Gastrocnemius medialis (tissue), 4 donors: ENCODE data around the gene HTR4. TPM values are rescaled to one million over a fixed set of nuclear protein-coding genes. Genes with fewer than 3 reads are reported as not detected.
"Not testable (repeated sequence)": the region's sequence is repeated elsewhere in the genome, so short reads cannot be mapped to it uniquely, and the experiment has no call there.

ENCODE experiments used
- ATAC-seq, 2 donors: fragments of 150-250 bp; one replicate each; pipeline ENCODE4 v1.9.1; 2016
- DNase-seq, 2 donors: peaks; one replicate each; pipeline ENCODE4 v3.0.0-alpha.2; 2019
- H3K27ac ChIP-seq, 4 donors: fragments of 200-600 bp; sonication (generic); 1 replicate in 1 of 4; 2 replicates in 3 of 4; pipeline ENCODE4 v1.5.1; 2016 to 2018; ENCODE audit warnings: mild to moderate bottlenecking in 2 of 4, moderate library complexity in 1 of 4
- H3K27me3 ChIP-seq, 3 donors: fragments of 200-600 bp; sonication (generic) in 2 of 3; 1 replicate in 1 of 3; 2 replicates in 2 of 3; pipeline versions ENCODE4 v1.5.1 to v1.6.0; 2016 to 2019; ENCODE audit warnings: mild to moderate bottlenecking in 1 of 3, moderate library complexity in 1 of 3
- H3K36me3 ChIP-seq, 2 donors: fragments of 200-600 bp; sonication (generic) in 1 of 2; one replicate each; pipeline ENCODE4 v1.5.1; 2017 to 2018
- H3K4me1 ChIP-seq, 2 donors: fragments of 200-600 bp; sonication (generic) in 1 of 2; one replicate each; pipeline ENCODE4 v1.5.1; 2016 to 2017; ENCODE audit warnings: mild to moderate bottlenecking in 2 of 2
- H3K4me3 ChIP-seq, 4 donors: fragments of 200-600 bp; sonication (generic) in 3 of 4; 1 replicate in 1 of 4; 2 replicates in 3 of 4; pipeline ENCODE4 v1.5.1; 2016 to 2019; ENCODE audit warnings: mild to moderate bottlenecking in 2 of 4
- H3K9me3 ChIP-seq, 3 donors: fragments of 200-600 bp; sonication (generic) in 2 of 3; 1 replicate in 1 of 3; 2 replicates in 2 of 3; pipeline ENCODE4 v1.5.1; 2016 to 2019
- POLR2A ChIP-seq, 2 donors: fragments of 450-650 bp; IDR thresholded peaks; one replicate each; pipeline ENCODE4 v1.6.1; 2017; ENCODE audit warnings: antibody characterized with exemption in 2 of 2, mild to moderate bottlenecking in 2 of 2, moderate library complexity in 2 of 2
- in situ Hi-C, 4 donors: fragments of 200-750 bp; cut with MboI; loops; one replicate each; pipeline versions ENCODE4 v1.15.0 to v1.8.0; 2017; ENCODE audit warnings: low sequenced_read_pairs in 4 of 4
- intact Hi-C: fragments of 100-400 bp; cut with DNase I; formaldehyde crosslinking; loops from one replicate; pipeline ENCODE4 v1.15.1; 2023; ENCODE audit warnings: low total_unique reads
- total RNA-seq, 4 donors: library from RNA; depleted of rRNA; stranded (reverse); fragments of >200 nt; gene quantifications; one replicate each; pipeline versions ENCODE4 v1.1.0 to v1.2.3, GENCODE V29; 2016
- TF ChIP-seq, protein P1 (sequence below), 5 experiments: fragments of 450-650 bp in 3 of 5; fragments of 200-600 bp in 2 of 5; sonication (generic) in 2 of 5; IDR thresholded peaks in 4 of 5; conservative IDR thresholded peaks in 1 of 5; 1 replicate in 4 of 5; 2 replicates in 1 of 5; pipeline ENCODE4 v1.5.1; 2016 to 2019; ENCODE audit warnings: antibody characterized with exemption in 5 of 5, mild to moderate bottlenecking in 3 of 5, moderate library complexity in 3 of 5

Gene HTR4
- total RNA-seq, 4 donors from 2014 or later = 0.41 to 0.51 TPM; not detected in 2

DNA sequence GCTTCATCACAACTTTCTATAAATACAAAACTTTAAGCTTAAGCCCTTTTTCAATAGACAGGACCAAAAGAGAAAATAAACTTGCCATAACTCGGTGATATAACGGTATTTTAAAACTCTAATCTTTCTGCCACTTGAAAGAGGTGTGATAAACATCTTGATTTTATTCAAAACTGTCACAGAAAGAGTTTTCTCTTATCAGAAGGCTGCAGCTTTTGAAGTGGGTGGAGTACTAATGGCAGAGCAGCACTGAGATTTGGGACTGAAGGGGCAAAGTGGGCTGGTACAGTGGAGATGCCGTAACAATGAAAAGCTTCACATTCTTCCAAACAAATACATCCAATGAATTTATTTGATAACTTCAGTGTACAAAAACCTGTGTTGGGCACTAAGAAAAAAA lies 178.0 kb downstream of the HTR4 start:
- no peak for TF ChIP-seq POLR2A (IDR thresholded peaks at IDR 0.05)
- TF ChIP-seq, protein P1, sequence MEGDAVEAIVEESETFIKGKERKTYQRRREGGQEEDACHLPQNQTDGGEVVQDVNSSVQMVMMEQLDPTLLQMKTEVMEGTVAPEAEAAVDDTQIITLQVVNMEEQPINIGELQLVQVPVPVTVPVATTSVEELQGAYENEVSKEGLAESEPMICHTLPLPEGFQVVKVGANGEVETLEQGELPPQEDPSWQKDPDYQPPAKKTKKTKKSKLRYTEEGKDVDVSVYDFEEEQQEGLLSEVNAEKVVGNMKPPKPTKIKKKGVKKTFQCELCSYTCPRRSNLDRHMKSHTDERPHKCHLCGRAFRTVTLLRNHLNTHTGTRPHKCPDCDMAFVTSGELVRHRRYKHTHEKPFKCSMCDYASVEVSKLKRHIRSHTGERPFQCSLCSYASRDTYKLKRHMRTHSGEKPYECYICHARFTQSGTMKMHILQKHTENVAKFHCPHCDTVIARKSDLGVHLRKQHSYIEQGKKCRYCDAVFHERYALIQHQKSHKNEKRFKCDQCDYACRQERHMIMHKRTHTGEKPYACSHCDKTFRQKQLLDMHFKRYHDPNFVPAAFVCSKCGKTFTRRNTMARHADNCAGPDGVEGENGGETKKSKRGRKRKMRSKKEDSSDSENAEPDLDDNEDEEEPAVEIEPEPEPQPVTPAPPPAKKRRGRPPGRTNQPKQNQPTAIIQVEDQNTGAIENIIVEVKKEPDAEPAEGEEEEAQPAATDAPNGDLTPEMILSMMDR (IDR thresholded peaks at IDR 0.05 in 4 of 5, conservative IDR thresholded peaks at IDR 0.05 in 1 of 5) = no peak
- Histone ChIP-seq H3K27ac (no peak overlapping the region), H3K4me1 (no peaks in the 10 kb centered on the region), H3K9me3 (no peaks in the 10 kb centered on the region), H3K27me3 (no peaks in the 10 kb centered on the region), H3K4me3 (no peak overlapping the region), H3K36me3 (no peaks in the 10 kb centered on the region)
- in situ Hi-C loops (no loop called here), intact Hi-C loops (no loop called here)
- DNase-seq (no peak), ATAC-seq (no peak)

DNA sequence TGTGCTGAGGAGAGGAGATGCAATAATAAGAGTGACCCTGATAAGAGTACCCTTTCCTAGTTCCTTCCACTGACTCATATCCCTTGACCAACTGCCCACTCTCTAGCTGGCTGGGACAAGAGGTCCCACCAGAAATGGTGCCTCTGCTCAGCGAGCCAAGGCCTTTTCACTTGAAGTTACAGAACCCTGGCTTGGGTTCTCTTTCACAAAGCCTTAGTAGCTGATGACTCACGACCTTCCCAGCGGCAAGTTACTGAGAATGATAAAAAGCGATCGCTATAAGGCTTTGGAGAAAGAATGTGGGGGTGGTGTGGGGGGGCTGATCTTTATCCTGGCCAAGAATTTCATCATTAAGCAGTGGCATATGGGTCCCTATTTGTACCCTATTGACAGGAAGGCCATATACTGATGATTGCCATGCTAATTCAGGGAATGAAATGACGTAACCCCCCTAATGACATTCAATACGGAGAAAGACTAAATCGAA lies 180.3 kb downstream of the HTR4 start:
- Histone ChIP-seq H3K9me3 (no peaks in the 10 kb centered on the region), H3K36me3 (no peaks in the 10 kb centered on the region), H3K27me3 (no peaks in the 10 kb centered on the region), H3K27ac (peak overlapping the region in 3 of 4 donors; percentile 29 to 43 (median 41)), H3K4me1 (no peaks in the 10 kb centered on the region), H3K4me3 (peak overlapping the region in 2 of 4 donors; percentile 11 to 13)
- ATAC-seq (peak; percentile 71 to 77), DNase-seq (peak; percentile 18 to 64)
- TF ChIP-seq POLR2A (IDR thresholded peaks at IDR 0.05) = no peak
- TF ChIP-seq, protein P1 (IDR thresholded peaks at IDR 0.05 in 4 of 5, conservative IDR thresholded peaks at IDR 0.05 in 1 of 5) = no peak
- in situ Hi-C loops (no loop called here), intact Hi-C loops (no loop called here)

DNA sequence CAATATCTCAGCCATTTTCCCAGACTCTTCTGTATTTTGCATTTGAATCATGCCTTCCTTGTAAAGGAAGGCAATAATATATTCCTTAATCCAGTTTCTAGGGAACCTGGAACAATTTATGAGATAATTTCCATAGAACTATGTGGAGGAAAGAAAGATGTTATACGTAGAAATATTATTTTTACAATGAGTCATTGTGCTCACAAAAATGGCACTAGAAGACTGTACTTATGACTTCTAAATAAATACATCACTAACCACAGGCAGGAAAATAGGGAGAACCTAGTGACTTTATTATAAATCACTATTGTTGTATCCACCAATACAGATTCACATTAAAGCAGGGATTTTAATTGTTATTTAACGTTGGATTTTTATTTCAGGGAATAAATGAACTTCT lies 182.9 kb downstream of the HTR4 start:
- Histone ChIP-seq H3K27me3 (no peaks in the 10 kb centered on the region), H3K27ac (no peak overlapping the region), H3K4me3 (no peak overlapping the region), H3K9me3 (no peaks in the 10 kb centered on the region), H3K4me1 (no peaks in the 10 kb centered on the region), H3K36me3 (no peaks in the 10 kb centered on the region)
- DNase-seq (no peak), ATAC-seq (no peak)
- no peak for TF ChIP-seq POLR2A (IDR thresholded peaks at IDR 0.05)
- TF ChIP-seq, protein P1 (IDR thresholded peaks at IDR 0.05 in 4 of 5, conservative IDR thresholded peaks at IDR 0.05 in 1 of 5) = no peak
- in situ Hi-C loops = no loop called here
- intact Hi-C loops = no loop called here

DNA sequence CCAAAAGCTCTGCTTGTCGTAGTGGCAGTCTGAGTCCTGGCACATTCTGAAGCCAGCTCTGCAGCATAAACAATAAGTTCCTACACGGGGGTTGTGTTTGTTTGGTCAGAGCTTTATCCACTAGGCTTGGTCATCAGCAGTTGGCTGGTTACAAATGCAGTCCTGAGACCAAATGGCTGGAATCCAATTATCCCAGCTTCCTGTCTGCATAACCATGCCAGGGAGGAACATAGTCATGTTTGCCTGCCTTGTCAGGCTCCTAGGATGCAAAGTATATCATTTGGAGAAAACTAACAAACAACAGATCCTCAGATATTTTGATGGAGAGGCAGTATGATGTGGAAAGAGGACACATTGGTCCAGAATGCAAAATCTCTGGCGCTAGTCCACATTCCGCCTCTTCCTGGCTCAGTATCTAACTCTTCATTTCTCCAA lies 184.8 kb downstream of the HTR4 start:
- intact Hi-C loops (no loop called here), in situ Hi-C loops (no loop called here)
- Histone ChIP-seq H3K27ac (peak overlapping the region in 2 of 4 donors; percentile 8 to 11), H3K4me1 (no peaks in the 10 kb centered on the region), H3K27me3 (no peaks in the 10 kb centered on the region), H3K36me3 (no peaks in the 10 kb centered on the region), H3K4me3 (no peak overlapping the region), H3K9me3 (no peaks in the 10 kb centered on the region)
- TF ChIP-seq, protein P1 (IDR thresholded peaks at IDR 0.05 in 4 of 5, conservative IDR thresholded peaks at IDR 0.05 in 1 of 5) = no peak
- TF ChIP-seq POLR2A (IDR thresholded peaks at IDR 0.05) = no peak
- DNase-seq = peak in 1 of 2 donors; percentile 34
- ATAC-seq = peak; percentile 60 to 79

DNA sequence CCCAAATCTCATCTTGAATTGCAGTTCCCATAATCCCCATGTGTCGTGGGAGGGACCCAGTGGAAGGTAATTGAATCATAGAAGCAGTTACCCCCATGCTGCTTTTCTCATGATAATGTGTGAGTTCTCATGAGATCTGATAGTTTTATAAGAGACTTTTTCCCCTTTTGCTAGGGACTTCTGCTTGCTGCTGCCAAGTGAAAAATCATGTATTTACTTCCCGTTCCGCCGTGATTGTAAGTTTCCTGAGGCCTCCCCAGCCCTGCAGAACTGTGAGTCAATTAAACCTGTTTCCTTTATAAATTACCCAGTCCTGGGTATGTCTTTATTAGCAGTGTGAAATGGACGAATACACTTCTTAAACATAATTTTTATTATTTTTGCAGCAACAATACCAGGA lies 185.6 kb downstream of the HTR4 start:
- H3K4me3 ChIP-seq, H3K27ac ChIP-seq, in situ Hi-C loops, H3K36me3 ChIP-seq, DNase-seq, ATAC-seq, H3K9me3 ChIP-seq, H3K27me3 ChIP-seq, intact Hi-C loops, H3K4me1 ChIP-seq: not testable (repeated sequence)
